T1000 (cell line): ENCODE data around the gene MYBPHL.

ENCODE experiments used
- DNase-seq: peaks from one replicate; lab custom pipeline; 2025; ENCODE audit warnings: mixed read lengths; lab: John Stamatoyannopoulos, UW

The MYBPHL gene

GRCh38 chr1:109264379-109264755 is 42.4 kb downstream of the MYBPHL start:
- no peak for DNase-seq

GRCh38 chr1:109263597-109264378 is 43.0 kb downstream of the MYBPHL start:
- DNase-seq, result peak; percentile 61

- DNase-seq, result no peak
Observed at GRCh38 chr1:109263234-109263596, 43.6 kb downstream of the MYBPHL start.

GRCh38 chr1:109262231-109263055 is 44.4 kb downstream of the MYBPHL start:
- DNase-seq, result no peak

- no peak for DNase-seq
Observed at GRCh38 chr1:109261578-109261977, 45.2 kb downstream of the MYBPHL start.

GRCh38 chr1:109261006-109261405 is 45.8 kb downstream of the MYBPHL start:
- no peak for DNase-seq

- DNase-seq, result no peak
Observed at GRCh38 chr1:109259674-109260557, 46.9 kb downstream of the MYBPHL start.

GRCh38 chr1:109258481-109259466 is 48.0 kb downstream of the MYBPHL start:
- DNase-seq, result no peak

- DNase-seq, result peak; percentile 54
Observed at GRCh38 chr1:109257682-109258421, 49.0 kb downstream of the MYBPHL start.

GRCh38 chr1:109256971-109257681 is 49.7 kb downstream of the MYBPHL start:
- DNase-seq, result no peak

GRCh38 chr1:109256085-109256484 is 50.7 kb downstream of the MYBPHL start:
- DNase-seq, result no peak

- no peak for DNase-seq
Observed at GRCh38 chr1:109255678-109256077, 51.1 kb downstream of the MYBPHL start.

- DNase-seq, result no peak
Observed at GRCh38 chr1:109255097-109255651, 51.6 kb downstream of the MYBPHL start.

- DNase-seq, result no peak
Observed at GRCh38 chr1:109254621-109255096, 52.2 kb downstream of the MYBPHL start.

GRCh38 chr1:109253803-109254620 is 52.8 kb downstream of the MYBPHL start:
- DNase-seq, result no peak

GRCh38 chr1:109252893-109253802 is 53.7 kb downstream of the MYBPHL start:
- no peak for DNase-seq
